Islet precursor cell (in vitro differentiated cells): Measurements from ENCODE around the gene HEATR5A.

ENCODE experiments used
- DNase-seq: peaks from one replicate; pipeline ENCODE4 v3.0.0-alpha.2; 2018

HEATR5A gene

GRCh38 chr14:31425905-31426304 lies 5.6 kb upstream of the HEATR5A start:
- DNase-seq: no peak

- no peak for DNase-seq
Observed at GRCh38 chr14:31421200-31421599, 850 bp upstream of the HEATR5A start.

DNA sequence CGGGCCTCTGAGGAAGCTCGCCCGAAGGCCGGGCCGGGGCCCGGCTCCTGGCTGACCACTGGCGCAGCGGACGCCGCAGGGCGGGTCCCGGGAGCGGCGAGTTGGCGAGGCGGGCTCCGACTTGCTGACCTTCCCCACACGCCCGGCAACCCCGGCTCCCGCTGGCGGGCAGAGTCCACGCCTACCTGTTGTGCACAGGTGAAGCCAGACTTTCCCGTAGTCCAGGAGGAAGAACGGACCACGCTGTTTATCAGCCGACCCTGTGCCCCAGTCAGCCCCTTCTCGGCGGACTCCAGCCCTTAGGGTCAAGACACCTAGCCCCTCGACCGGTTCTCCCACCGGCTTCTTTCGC lies 407 bp downstream of the HEATR5A start:
- DNase-seq: peak; percentile 93

- DNase-seq: no peak
Observed at GRCh38 chr14:31419179-31419966, 977 bp downstream of the HEATR5A start.

DNA sequence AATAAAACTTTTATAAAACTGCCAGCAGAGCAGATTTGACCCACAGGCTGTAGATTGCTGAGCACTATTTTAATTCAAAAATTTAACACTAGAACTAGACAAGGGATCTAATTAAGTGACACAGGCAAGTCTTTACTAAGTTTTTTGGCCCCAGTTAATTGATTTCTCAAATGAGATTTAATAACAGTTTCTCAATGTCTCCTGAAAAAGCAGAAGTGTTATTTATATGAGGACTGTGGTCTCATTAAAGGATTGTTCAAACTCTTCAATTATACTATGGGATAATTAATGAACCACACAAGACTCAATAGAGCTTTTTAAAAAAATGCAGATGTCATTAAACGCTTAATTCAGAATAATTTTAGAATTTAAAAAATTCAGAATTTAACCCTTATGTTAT lies 1.9 kb downstream of the HEATR5A start:
- no peak for DNase-seq

- no peak for DNase-seq
Observed at GRCh38 chr14:31414190-31414833, 6.0 kb downstream of the HEATR5A start.

GRCh38 chr14:31411218-31411727 lies 9.1 kb downstream of the HEATR5A start:
- DNase-seq: no peak

DNA sequence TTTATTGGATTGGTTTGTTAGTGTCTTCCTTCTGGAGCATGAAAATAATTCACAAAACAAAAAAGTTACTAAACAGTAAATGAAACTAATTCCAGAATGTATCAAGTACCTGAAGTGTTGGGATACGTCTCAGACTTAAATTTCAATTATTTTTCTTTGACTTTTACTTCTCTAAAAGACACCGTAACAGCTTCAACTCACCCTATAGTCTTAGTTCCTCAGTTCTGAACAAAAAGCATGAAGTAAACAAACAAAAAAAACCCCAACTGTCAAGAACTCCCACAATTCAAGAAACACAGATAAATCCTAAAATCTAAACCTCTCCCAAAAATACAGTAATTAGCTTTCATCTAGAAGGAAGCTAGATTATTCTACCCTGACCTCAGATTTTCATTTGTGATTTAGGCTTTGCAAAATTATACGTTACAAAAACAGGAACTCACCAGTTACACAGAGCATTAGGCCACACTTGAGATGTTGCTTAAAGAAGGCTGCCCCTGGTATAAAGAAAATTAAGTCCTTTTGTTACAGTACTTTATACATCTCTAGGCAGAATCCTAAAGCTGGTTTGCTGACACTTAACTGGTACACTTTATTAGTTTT lies 10.2 kb downstream of the HEATR5A start:
- DNase-seq: no peak

DNA sequence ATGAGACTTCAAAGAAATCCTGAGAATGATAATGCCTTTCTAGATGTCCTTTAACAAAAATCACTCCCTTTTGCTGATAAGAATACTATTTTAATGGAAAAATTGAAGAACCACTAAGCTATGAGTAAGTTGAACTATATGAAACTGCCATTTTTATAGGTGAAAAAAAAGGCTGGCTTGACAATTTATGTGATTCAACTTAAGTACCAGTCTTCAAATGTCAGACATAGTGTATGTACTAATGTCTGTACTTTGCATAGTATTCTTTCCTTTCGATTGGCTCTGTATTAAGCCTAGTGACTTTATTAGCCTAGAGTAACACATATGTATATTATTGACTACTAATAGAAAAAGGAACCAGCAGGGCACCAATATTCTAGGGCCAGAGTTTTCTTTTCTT lies 11.9 kb downstream of the HEATR5A start:
- DNase-seq: no peak

GRCh38 chr14:31405599-31406232 lies 14.6 kb downstream of the HEATR5A start:
- no peak for DNase-seq

DNA sequence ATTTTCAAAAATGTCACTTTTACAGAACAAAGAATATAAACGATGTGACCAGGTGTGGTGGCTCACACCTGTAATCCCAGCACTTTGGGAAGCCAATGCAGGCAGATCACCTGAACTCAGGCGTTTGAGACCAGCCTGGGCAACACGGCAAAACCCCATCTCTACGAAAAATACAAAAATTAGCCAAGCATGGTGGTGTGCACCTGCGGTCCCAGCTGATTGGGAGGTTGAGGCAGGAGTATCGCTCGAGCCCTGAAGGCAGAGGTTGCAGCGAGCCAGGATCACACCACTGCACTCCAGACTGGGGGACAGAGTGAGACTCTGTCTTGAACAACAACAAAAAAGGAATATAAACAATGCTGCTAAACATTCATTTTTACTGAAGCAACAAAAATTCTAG lies 15.2 kb downstream of the HEATR5A start:
- no peak for DNase-seq

GRCh38 chr14:31403707-31404106 lies 16.6 kb downstream of the HEATR5A start:
- DNase-seq: no peak

- DNase-seq: no peak
Observed at GRCh38 chr14:31402764-31403439, 17.4 kb downstream of the HEATR5A start.

DNA sequence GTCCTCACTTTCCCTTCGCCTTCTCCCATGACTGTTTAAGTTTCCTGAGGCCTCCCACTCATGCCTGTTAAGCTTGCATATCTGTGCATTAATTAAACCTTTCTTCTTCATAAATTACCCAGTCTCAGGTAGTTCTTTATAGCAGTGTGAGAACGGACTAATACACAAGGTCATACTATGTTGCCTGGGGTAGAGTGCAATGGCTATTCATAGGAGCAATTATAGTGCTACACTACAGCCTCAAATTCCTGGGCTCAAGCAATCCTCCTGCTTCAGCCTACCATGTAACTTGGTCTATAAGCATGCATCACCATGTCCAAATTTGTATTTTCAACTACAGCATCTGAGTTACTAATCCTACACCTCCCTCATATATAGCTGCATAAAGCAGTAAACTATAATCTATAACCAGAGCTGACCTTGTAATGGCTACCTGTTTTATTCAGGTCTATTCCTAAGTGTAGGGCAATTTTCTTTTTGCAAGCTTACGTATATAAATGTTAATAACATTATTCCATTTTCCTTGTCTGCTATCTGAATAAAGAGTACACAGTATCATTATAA lies 18.9 kb downstream of the HEATR5A start:
- DNase-seq: no peak

DNA sequence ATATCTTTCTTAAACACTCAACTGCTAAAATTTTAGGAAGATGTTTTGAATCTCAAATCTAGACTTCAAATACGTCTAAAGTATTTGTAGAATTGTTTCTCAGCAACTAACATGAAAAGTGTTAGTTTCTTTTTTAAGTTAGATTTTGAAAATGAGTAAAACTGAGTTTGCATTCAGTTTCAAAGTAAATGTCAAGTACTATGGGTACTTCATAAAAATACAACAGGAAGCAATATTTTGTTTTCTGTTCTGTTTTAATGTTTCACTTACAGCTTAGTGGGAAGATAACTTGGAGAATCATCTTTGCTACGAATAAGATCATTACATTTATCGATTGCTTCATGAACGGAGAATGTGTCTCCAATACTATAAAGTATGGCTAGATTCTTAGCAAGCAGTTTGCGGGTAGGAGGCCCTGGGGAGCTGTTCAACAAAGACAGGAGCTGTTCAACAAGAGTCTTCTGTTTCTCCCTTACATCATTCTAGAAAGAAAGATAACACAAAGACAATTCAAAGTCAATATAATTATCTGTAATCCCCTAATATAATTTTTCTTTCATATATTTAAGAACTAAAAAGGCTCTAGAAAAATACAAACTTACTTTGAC lies 20.2 kb downstream of the HEATR5A start:
- no peak for DNase-seq

DNA sequence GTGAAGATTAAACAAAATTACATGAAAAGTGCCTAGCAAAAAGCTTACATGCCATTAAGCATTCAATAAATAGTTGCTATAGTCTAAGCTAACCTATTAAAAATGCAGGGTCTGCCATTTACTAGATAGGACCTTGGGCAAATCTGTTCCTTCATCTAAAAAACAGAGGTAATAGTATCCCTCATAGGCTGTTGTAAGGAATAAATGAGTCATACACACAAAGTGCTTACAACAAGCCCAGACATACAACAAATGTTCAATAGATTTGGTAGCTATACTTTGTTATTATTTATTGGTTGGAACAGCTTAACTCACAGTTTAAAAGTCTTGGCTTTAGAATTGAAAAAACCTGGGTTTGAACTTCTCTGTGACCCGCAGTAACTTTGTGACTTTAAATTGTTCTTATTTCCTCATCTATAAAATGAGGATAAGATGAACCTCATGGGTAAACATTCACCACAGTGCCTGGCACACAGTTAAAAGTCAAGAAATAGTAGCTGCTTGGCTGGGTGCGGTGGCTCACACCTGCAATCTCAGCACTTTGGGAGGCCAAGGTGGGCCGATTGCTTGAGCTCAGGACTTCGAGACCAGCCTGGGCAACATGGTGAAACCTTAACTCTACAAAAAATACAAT lies 24.7 kb downstream of the HEATR5A start:
- DNase-seq: no peak

DNA sequence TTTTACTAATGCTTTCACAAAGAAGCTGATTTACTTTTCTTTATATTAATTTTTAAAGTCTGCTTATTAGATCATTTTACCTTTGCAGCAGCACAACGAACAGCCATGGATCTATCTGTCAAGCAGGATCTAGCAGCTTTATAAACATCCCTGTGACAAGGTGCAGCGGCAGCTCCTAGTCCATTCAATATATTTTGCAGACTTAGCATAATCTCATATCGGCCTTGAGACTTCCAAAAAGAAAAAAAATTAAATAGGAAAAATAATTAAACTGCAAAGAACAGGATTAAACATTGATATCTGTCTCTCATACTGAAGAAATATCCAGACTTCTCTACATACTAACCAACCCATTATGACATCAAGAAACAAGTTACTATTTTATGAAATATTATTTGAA lies 25.2 kb downstream of the HEATR5A start:
- DNase-seq: no peak

DNA sequence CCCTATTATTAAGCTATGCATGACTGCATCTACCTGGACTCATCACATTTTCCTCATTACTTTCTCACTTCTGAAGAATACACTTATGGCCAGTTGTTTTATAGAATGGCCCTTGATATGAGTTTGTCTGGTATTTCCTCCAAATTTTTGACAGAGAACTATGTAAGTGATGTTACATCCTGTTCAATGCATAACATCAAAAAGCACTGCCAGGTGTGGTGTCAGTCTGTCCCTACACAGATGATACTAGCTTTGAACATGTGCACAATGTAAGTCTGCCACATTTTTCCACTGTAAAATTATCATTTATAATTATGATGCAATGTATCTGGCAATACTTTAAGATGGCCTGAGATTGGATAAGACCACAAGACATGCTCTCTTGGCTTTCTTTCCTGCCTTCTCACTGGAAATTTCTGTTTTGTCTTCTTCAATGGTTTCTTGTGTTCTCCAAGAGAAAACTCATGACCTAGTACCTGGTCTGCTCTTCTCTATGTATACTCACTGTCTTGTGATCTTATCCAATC lies 28.3 kb downstream of the HEATR5A start:
- no peak for DNase-seq

DNA sequence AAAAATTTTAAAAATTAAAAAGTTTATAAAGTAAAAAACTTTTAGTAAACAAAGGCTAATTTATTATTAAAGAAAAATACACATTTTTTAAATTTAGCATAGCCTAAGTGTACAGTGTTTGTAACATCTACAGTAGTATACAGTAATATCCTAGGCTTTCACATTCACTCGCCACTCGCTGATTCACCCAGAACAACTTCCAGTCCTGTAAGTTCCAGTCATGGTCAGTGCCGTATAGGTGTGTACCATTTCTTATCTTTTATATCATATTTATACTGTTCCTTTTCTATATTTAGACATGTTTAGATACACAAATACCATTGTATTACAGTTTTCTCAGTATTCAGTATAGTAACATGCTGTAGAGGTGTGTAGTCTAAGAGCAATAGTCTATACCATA lies 28.9 kb downstream of the HEATR5A start:
- no peak for DNase-seq

- DNase-seq: no peak
Observed at GRCh38 chr14:31389946-31390345, 30.4 kb downstream of the HEATR5A start.

DNA sequence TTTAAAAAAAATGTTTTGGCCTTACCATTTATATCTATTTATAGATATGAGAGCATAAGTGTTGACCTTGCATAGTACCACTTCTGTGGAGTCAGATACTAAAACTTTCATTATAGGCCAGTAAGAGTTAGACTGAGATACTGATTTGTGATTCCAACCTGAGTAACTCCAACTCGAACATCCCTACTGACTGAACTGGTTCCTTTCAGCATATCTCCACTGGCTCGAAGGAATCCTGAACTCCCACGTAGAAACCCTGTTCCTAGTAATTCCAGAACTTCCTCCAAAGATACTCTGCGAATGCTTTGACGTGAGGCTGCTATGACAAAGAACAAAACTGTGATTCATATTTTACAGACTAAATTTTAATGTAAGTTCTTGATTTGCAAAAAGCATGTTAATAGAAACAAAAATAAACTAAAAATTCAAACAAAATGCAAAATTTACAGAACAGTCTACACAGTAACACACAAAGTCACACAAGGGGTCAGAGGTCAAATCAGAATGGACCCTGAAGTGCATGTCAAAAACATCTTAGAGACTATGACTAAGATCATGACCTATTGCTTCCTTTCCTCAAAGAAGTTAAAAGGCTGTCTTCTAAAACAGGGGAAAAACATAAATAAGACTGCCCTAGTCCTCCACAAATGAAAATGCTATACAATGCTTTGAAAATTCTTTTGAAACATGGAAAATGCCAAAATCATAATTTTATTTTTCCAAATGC lies 31.5 kb downstream of the HEATR5A start:
- DNase-seq: no peak
